Caco-2 (cell line): ENCODE measurements around the gene OGFOD3. TPM values are rescaled to one million over a fixed set of nuclear protein-coding genes. Genes with fewer than 3 reads are reported as not detected.

Experiments used
- BruUV-seq: library from RNA; stranded (reverse); fragments of 400-500 nt; replicated peaks from 2 replicates; lab custom pipeline; 2021; lab: Mats Ljungman, UMichigan
- CTCF ChIA-PET: fragments of 300-600 bp; sonication (Branson Sonifier 250); formaldehyde crosslinking; loops from one replicate; lab custom pipeline; 2022; ENCODE audit warnings: antibody characterized with exemption; lab: Charles Lee
- POLR2A ChIA-PET: fragments of 300-600 bp; sonication (Branson Sonifier 250); formaldehyde crosslinking; loops from one replicate; lab custom pipeline; 2022; ENCODE audit warnings: antibody characterized with exemption; lab: Charles Lee
- DNase-seq, 2 experiments: peaks; one replicate each; pipeline versions ENCODE4 v3.0.0 to v3.0.0-alpha.2; 2020 to 2022
- H3K27me3 ChIP-seq: replicated peaks from 2 replicates; pipeline ENCODE4 v1.6.0; 2011; ENCODE audit warnings: low read length; ENCODE audit not compliant: control insufficient read depth, insufficient read depth
- H3K36me3 ChIP-seq: 2 replicates; pipeline ENCODE4 v1.5.1; 2011; ENCODE audit warnings: low read length; ENCODE audit not compliant: control insufficient read depth, insufficient read depth
- H3K4me1 ChIP-seq: fragments of 250-450 bp; sonication (Bioruptor Pico); 2 replicates; pipeline ENCODE4 v1.5.1; 2020; ENCODE audit warnings: mild to moderate bottlenecking
- H3K4me3 ChIP-seq: 2 replicates; pipeline ENCODE4 v1.5.1; 2011; ENCODE audit warnings: low read depth, mild to moderate bottlenecking, control low read depth, low read length
- H3K9me3 ChIP-seq: fragments of 250-450 bp; sonication (Bioruptor Pico); 2 replicates; pipeline ENCODE4 v1.5.1; 2020; ENCODE audit warnings: mild to moderate bottlenecking, moderate library complexity
- H3K27ac Mint-ChIP-seq: one replicate; pipeline ENCODE4 v1.8.0; 2022; ENCODE audit warnings: mixed read lengths; ENCODE audit not compliant: unreplicated experiment
- H3K27me3 Mint-ChIP-seq: one replicate; pipeline ENCODE4 v1.8.0; 2022; ENCODE audit warnings: mixed read lengths; ENCODE audit not compliant: insufficient read depth, unreplicated experiment
- H3K36me3 Mint-ChIP-seq: one replicate; pipeline ENCODE4 v1.8.0; 2022; ENCODE audit warnings: mild to moderate bottlenecking, mixed read lengths; ENCODE audit not compliant: insufficient read depth, unreplicated experiment
- H3K4me1 Mint-ChIP-seq: one replicate; pipeline ENCODE4 v1.8.0; 2022; ENCODE audit warnings: low read depth, mixed read lengths; ENCODE audit not compliant: unreplicated experiment
- H3K4me3 Mint-ChIP-seq: one replicate; pipeline ENCODE4 v1.8.0; 2022; ENCODE audit warnings: mild to moderate bottlenecking, moderate library complexity, mixed read lengths; ENCODE audit not compliant: unreplicated experiment
- H3K9me3 Mint-ChIP-seq: one replicate; pipeline ENCODE4 v1.8.0; 2022; ENCODE audit warnings: mixed read lengths; ENCODE audit not compliant: unreplicated experiment
- intact Hi-C: fragments of 100-400 bp; cut with micrococcal nuclease; formaldehyde crosslinking; loops from one replicate; pipeline ENCODE4 v1.10.0; 2022; ENCODE audit not compliant: unreplicated experiment
- total RNA-seq: library from RNA; stranded (reverse); gene quantifications from 2 replicates; pipeline ENCODE4 v1.2.3, GENCODE V29; 2022
- TF ChIP-seq, protein P1 (sequence below), 2 experiments: fragments of 200-600 bp in 1 of 2; IDR thresholded peaks; 1 replicate in 1 of 2; 2 replicates in 1 of 2; pipeline versions ENCODE4 v1.5.1 to v1.8.0; 2011 to 2022; ENCODE audit warnings: antibody characterized with exemption in 1 of 2, control low read depth in 1 of 2, inconsistent platforms in 1 of 2, low read depth in 1 of 2, low read length in 1 of 2, mild to moderate bottlenecking in 1 of 2, moderate library complexity in 1 of 2; ENCODE audit not compliant: insufficient read depth in 1 of 2, severe bottlenecking in 1 of 2, unreplicated experiment in 1 of 2

Gene OGFOD3
- total RNA-seq, 1 experiment from 2014 or later, result 51.2 TPM

DNA sequence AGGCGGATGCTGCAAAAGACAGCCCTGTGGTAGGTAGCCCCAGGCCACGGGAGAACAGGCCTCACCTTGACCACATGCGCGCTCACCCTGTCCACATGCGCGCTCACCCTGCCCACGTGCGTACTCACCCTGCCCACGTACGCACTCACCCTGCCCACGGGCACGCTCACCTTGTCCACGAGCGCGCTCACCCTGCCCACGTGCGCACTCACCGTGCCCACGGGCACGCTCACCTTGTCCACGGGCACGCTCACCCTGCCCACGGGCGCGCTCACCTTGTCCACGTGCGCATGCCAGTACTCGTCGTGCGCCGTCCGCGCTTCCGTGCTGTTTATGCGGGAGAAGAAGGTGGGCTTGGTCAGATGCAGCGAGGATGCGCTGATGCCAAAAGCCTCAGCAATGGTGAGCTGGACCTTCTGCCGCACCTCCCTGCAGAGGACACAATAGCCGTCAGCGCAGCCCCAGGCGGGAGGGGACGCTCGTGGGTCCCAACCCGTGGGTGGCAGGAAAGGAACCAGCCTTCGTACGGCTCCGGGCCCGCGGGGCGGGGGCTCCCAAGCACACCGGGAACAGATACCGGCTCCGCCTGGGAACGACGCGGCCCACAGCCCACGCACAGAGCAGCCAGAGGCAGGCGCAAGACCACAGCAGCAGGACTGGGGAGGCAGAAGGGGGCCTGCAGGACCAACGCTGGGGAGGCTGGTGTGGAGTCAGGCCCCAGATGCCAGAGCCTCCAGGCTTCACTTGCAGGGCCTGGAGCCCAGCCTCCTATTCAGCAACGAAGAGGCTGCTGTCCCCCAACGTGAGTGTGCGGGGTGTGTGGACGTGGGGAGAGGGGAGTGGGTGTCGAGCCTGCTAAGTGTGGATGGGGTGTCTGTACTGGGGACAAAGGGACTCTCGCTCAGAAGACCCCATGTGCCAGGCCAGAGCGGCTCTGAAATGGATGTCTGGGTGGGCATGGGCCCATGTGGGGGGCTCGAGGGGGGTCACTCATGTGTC lies 14.4 kb downstream of the OGFOD3 start:
- H3K36me3 Mint-ChIP-seq, result peaks cover 30% of the 10 kb centered on the region
- peaks cover 6% of the 10 kb centered on the region for H3K4me1 Mint-ChIP-seq
- intact Hi-C loops, result no loop called here
- no peaks in the 10 kb centered on the region for H3K27me3 ChIP-seq
- H3K27me3 Mint-ChIP-seq, result no peaks in the 10 kb centered on the region
- BruUV-seq, result no TSS peak
- no peaks in the 10 kb centered on the region for H3K4me1 ChIP-seq
- CTCF ChIA-PET, result no interaction called here
- POLR2A ChIA-PET, result no interaction called here
- no peaks in the 10 kb centered on the region for H3K9me3 Mint-ChIP-seq
- H3K9me3 ChIP-seq, result no peaks in the 10 kb centered on the region
- no peak overlapping the region for H3K27ac Mint-ChIP-seq
- DNase-seq, result no peak
- H3K4me3 ChIP-seq, result no peak overlapping the region
- H3K4me3 Mint-ChIP-seq, result no peak overlapping the region
- TF ChIP-seq, protein P1, sequence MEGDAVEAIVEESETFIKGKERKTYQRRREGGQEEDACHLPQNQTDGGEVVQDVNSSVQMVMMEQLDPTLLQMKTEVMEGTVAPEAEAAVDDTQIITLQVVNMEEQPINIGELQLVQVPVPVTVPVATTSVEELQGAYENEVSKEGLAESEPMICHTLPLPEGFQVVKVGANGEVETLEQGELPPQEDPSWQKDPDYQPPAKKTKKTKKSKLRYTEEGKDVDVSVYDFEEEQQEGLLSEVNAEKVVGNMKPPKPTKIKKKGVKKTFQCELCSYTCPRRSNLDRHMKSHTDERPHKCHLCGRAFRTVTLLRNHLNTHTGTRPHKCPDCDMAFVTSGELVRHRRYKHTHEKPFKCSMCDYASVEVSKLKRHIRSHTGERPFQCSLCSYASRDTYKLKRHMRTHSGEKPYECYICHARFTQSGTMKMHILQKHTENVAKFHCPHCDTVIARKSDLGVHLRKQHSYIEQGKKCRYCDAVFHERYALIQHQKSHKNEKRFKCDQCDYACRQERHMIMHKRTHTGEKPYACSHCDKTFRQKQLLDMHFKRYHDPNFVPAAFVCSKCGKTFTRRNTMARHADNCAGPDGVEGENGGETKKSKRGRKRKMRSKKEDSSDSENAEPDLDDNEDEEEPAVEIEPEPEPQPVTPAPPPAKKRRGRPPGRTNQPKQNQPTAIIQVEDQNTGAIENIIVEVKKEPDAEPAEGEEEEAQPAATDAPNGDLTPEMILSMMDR (IDR thresholded peaks at IDR 0.05; ENCODE audit: insufficient read depth in 1 of 2, low read depth in 1 of 2, low read length in 1 of 2, severe bottlenecking in 1 of 2, unreplicated experiment in 1 of 2), result no peak
- no peaks in the 10 kb centered on the region; the same call in 1 of the 2 replicates for H3K36me3 ChIP-seq

DNA sequence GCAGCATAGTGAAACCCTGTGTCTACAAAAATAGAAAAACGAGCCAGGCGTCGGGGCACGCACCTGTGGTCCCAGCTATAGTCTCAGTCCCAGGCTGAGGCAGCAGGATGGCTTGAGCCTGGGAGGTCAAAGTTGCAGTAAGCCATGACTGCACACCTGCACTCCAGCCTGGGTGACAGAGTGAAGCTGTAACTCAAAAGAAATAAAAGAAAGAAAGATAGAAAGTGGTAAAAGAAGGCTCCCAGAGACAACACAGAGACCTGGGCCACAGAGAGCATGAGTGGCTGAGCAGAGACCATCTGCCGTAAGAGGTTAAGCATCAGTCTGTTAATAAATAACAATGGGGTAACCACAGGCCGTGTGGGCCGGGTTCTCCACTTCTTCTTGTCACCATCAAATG lies 15.5 kb downstream of the OGFOD3 start:
- peaks cover 6% of the 10 kb centered on the region for H3K4me1 Mint-ChIP-seq
- H3K27ac Mint-ChIP-seq, result no peak overlapping the region
- intact Hi-C loops, result no loop called here
- H3K36me3 Mint-ChIP-seq, result peaks cover 30% of the 10 kb centered on the region
- no peaks in the 10 kb centered on the region for H3K9me3 Mint-ChIP-seq
- Histone ChIP-seq H3K27me3 (no peaks in the 10 kb centered on the region), H3K4me1 (no peaks in the 10 kb centered on the region; the same call in 1 of the 2 replicates), H3K4me3 (no peak overlapping the region), H3K9me3 (no peaks in the 10 kb centered on the region), H3K36me3 (no peaks in the 10 kb centered on the region; the same call in 1 of the 2 replicates)
- TF ChIP-seq, protein P1 (IDR thresholded peaks at IDR 0.05; ENCODE audit: insufficient read depth in 1 of 2, low read depth in 1 of 2, low read length in 1 of 2, severe bottlenecking in 1 of 2, unreplicated experiment in 1 of 2), result no peak
- H3K4me3 Mint-ChIP-seq, result no peak overlapping the region
- no TSS peak for BruUV-seq
- POLR2A ChIA-PET, result no interaction called here
- CTCF ChIA-PET, result no interaction called here
- no peak for DNase-seq
- no peaks in the 10 kb centered on the region for H3K27me3 Mint-ChIP-seq

DNA sequence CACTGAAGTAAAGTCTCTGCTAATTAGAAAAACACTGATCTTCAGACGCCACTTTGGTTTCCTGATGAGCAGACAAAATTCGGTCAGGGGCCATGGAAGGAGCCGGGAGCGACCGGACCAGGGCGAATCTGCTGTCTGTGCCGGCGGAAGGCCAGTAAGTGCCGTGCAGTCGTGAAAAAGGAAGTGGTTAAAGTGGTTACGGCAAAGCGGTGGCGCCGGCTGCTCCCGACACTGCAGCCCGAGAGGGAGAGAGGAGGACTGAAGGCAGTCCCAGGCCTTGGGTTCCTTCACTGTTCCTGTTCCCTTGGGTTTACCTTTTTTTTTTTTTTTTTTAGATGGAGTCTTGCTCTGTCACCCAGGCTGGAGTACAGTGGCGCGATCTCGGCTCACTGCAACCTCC lies 17.6 kb downstream of the OGFOD3 start:
- intact Hi-C loops, result no loop called here
- no peak for DNase-seq
- Mint-ChIP-seq H3K4me3 (no peak overlapping the region), H3K4me1 (peaks cover 21% of the 10 kb centered on the region), H3K36me3 (peaks cover 37% of the 10 kb centered on the region), H3K27me3 (no peaks in the 10 kb centered on the region), H3K9me3 (no peaks in the 10 kb centered on the region), H3K27ac (no peak overlapping the region)
- TF ChIP-seq, protein P1 (IDR thresholded peaks at IDR 0.05; ENCODE audit: insufficient read depth in 1 of 2, low read depth in 1 of 2, low read length in 1 of 2, severe bottlenecking in 1 of 2, unreplicated experiment in 1 of 2), result no peak
- no peaks in the 10 kb centered on the region for H3K27me3 ChIP-seq
- no TSS peak for BruUV-seq
- peaks cover 12% of the 10 kb centered on the region for H3K4me1 ChIP-seq
- H3K36me3 ChIP-seq, result no peaks in the 10 kb centered on the region; the same call in 1 of the 2 replicates
- ChIA-PET POLR2A (no interaction called here), CTCF (no interaction called here)
- H3K9me3 ChIP-seq, result no peaks in the 10 kb centered on the region
- no peak overlapping the region for H3K4me3 ChIP-seq
